ENCODE measurements around the gene CFAP107.

Gene CFAP107, protein sequence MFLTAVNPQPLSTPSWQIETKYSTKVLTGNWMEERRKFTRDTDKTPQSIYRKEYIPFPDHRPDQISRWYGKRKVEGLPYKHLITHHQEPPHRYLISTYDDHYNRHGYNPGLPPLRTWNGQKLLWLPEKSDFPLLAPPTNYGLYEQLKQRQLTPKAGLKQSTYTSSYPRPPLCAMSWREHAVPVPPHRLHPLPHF
- total RNA-seq = 0 reads per million in 3 donors

DNA sequence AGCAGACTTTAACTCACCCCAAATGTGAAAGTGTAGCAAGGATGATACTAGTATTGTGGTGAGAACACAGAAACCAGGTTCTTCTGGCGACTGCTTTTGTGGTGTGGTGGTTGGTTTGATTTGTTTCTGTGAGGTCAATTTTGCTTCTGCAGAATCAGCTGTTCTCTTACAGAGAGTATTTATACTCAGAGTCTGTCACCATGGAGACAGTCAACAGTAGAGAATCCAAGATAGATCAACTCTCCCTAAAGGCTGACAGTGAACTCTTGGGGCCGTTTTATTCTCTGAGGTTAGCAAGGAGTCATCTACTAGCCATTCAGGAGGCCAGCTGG is at the start of gene CFAP107:
Gene CFAP107, plus strand, starts transcription at position 209 of the 332 bp plus-strand sequence. CDS start 231 bp downstream, outside the sequence.
- no peaks in the 10 kb centered on the region for H3K4me1 ChIP-seq (ENCODE audit: control insufficient read depth, insufficient read depth, low read length, poor library complexity, severe bottlenecking)
- H3K36me3 ChIP-seq (ENCODE audit: control insufficient read depth, insufficient read depth, low read length) = no peaks in the 10 kb centered on the region
- H3K9me3 ChIP-seq (ENCODE audit: control insufficient read depth, low read length) = peaks cover 12% of the 10 kb centered on the region
- H3K27ac ChIP-seq (ENCODE audit: insufficient read depth, low read length, poor library complexity, severe bottlenecking) = no peak within 1 kb of the TSS
- H3K27me3 ChIP-seq (replicated peaks; ENCODE audit: control insufficient read depth, insufficient read depth, low read length, poor library complexity, severe bottlenecking) = no peaks in the 10 kb centered on the region
- H3K4me3 ChIP-seq (ENCODE audit: insufficient read depth, low read depth, low read length, poor library complexity, severe bottlenecking) = no peak within 1 kb of the TSS
- no peak for DNase-seq

DNA sequence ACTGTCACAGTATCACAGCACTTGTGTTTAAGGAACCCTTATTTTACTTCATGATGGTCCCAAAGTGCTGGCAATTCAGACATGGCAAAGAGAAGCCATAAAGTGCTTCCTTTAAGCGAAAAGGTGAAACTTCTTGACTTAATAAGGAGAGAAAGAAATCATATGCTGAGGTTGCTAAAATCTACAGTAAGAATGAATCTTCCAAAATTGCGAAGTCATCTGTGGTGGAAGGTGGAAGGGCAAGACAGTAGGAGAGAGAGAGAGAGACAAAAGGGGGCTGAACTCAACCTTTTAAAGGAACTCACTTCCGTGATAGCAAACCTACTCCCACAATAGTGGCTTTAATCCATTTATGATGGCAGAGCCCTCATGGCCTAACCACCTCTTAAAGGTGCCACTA is 49.3 kb upstream of the CFAP107 start:
- Histone ChIP-seq H3K27me3 (replicated peaks; ENCODE audit: control insufficient read depth, insufficient read depth, low read length, poor library complexity, severe bottlenecking) (no peaks in the 10 kb centered on the region), H3K4me3 (ENCODE audit: insufficient read depth, low read depth, low read length, poor library complexity, severe bottlenecking) (no peak overlapping the region), H3K36me3 (ENCODE audit: control insufficient read depth, insufficient read depth, low read length) (no peaks in the 10 kb centered on the region), H3K27ac (ENCODE audit: insufficient read depth, low read length, poor library complexity, severe bottlenecking) (no peak overlapping the region), H3K9me3 (ENCODE audit: control insufficient read depth, low read length) (no peaks in the 10 kb centered on the region), H3K4me1 (ENCODE audit: control insufficient read depth, insufficient read depth, low read length, poor library complexity, severe bottlenecking) (no peaks in the 10 kb centered on the region)
- DNase-seq = no peak

DNA sequence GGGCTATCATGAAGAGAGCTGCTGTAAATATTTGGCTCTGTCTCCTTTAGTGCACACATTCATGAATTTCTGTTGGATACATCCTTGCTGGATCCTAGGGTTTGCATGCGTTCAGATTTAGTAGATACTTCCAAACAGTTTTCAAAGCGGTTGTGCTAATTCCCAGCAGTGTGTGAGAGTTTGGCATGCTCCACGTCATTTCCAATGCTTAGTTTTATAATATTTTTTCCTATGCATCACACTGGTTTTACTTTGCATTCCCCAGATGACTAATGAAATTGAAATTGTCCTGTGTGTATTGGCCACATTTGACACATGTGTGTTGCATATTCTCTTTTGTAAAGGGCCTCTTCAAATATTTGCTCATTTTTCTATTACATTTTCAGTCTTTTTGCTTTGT is 48.6 kb upstream of the CFAP107 start:
- no peak overlapping the region for H3K27ac ChIP-seq (ENCODE audit: insufficient read depth, low read length, poor library complexity, severe bottlenecking)
- H3K36me3 ChIP-seq (ENCODE audit: control insufficient read depth, insufficient read depth, low read length) = no peaks in the 10 kb centered on the region
- no peaks in the 10 kb centered on the region for H3K9me3 ChIP-seq (ENCODE audit: control insufficient read depth, low read length)
- H3K4me3 ChIP-seq (ENCODE audit: insufficient read depth, low read depth, low read length, poor library complexity, severe bottlenecking) = no peak overlapping the region
- no peaks in the 10 kb centered on the region for H3K4me1 ChIP-seq (ENCODE audit: control insufficient read depth, insufficient read depth, low read length, poor library complexity, severe bottlenecking)
- H3K27me3 ChIP-seq (replicated peaks; ENCODE audit: control insufficient read depth, insufficient read depth, low read length, poor library complexity, severe bottlenecking) = no peaks in the 10 kb centered on the region
- DNase-seq = no peak

DNA sequence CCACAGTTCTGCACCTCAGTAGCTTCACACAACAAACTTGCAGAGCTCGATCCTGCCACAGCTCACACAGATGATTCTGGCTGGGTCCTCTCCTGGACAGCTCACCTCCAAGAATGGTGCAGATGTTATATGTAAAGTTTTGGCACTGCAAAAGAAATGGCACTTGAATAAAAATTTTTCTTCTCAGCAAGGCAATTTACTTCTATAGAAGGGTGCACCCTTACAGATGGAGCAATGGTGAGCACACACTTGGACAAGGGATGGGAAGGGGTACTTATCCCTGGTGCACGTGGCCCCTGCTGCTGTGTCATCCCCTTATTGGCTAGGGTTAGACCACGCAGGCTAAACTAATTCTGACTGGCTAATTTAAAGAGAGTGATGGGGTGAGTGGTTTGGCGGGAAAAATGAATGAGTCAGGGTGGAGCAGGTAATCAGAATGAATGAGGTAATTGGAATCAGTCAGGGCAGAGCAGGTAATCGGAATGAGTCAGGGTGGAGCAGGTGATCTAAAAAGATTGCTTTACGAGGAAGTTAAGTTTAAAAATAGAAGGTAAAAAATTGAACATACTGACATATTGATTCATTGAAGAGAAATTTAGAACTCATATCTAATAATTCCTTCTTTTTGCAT is 42.1 kb upstream of the CFAP107 start:
- no peak overlapping the region for H3K4me3 ChIP-seq (ENCODE audit: insufficient read depth, low read depth, low read length, poor library complexity, severe bottlenecking)
- peaks cover 5% of the 10 kb centered on the region for H3K9me3 ChIP-seq (ENCODE audit: control insufficient read depth, low read length)
- no peak for DNase-seq
- no peaks in the 10 kb centered on the region for H3K27me3 ChIP-seq (replicated peaks; ENCODE audit: control insufficient read depth, insufficient read depth, low read length, poor library complexity, severe bottlenecking)
- no peaks in the 10 kb centered on the region for H3K4me1 ChIP-seq (ENCODE audit: control insufficient read depth, insufficient read depth, low read length, poor library complexity, severe bottlenecking)
- H3K36me3 ChIP-seq (ENCODE audit: control insufficient read depth, insufficient read depth, low read length) = no peaks in the 10 kb centered on the region
- no peak overlapping the region for H3K27ac ChIP-seq (ENCODE audit: insufficient read depth, low read length, poor library complexity, severe bottlenecking)

DNA sequence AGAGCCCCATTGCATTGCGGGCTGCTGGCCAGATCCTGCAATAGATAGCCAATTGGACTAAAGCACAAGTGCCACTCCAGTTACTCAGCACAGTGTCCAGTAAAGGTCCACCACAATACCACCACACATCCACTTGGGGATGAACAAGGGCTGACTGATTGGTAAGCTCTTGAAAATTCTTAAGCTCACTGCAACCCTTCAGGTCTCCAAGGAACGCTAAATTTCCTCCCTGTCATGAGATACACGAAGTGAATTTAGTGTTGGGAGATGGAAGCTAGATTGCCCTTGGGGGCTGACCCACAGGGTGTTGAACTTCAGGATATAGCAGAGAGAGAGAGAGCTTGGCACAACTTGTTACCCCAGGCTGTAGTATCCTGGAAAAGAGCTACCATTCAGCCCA is 39.9 kb upstream of the CFAP107 start:
- no peak overlapping the region for H3K4me3 ChIP-seq (ENCODE audit: insufficient read depth, low read depth, low read length, poor library complexity, severe bottlenecking)
- peaks cover 5% of the 10 kb centered on the region for H3K9me3 ChIP-seq (ENCODE audit: control insufficient read depth, low read length)
- no peaks in the 10 kb centered on the region for H3K4me1 ChIP-seq (ENCODE audit: control insufficient read depth, insufficient read depth, low read length, poor library complexity, severe bottlenecking)
- no peak for DNase-seq
- no peaks in the 10 kb centered on the region for H3K36me3 ChIP-seq (ENCODE audit: control insufficient read depth, insufficient read depth, low read length)
- H3K27ac ChIP-seq (ENCODE audit: insufficient read depth, low read length, poor library complexity, severe bottlenecking) = no peak overlapping the region
- no peaks in the 10 kb centered on the region for H3K27me3 ChIP-seq (replicated peaks; ENCODE audit: control insufficient read depth, insufficient read depth, low read length, poor library complexity, severe bottlenecking)

DNA sequence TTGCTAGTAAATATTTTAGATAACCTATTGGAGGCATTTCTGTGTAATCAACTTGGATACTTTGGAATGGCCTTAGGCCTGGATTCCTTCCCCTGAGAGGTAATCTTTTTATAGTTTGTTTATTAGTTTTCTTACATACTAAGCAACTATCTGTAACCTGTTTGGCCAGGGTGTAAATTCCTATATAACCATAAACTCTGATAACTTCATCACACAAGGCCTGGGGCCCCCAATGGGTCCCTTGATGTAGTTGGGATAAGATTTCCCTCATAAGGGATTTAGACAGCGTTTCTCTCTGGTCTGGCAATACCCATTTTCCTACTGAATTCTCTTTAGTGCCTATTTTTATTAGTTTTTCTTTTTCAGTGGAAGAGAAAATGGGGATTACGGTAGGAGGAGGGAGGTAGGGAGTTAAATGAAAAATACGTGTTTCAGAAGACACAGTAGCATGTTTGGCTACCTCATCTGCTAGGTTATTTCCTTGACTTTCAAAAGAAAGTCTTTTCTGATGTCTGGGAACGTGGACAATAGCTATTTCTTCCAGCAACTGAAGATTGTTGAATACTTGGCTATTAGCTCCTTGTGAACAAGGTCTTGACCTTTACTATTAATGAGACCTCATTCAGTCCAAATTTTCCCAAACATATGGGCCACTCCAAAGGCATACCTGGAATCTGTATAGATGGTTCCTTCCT is 37.5 kb upstream of the CFAP107 start:
- H3K36me3 ChIP-seq (ENCODE audit: control insufficient read depth, insufficient read depth, low read length) = no peaks in the 10 kb centered on the region
- no peak for DNase-seq

DNA sequence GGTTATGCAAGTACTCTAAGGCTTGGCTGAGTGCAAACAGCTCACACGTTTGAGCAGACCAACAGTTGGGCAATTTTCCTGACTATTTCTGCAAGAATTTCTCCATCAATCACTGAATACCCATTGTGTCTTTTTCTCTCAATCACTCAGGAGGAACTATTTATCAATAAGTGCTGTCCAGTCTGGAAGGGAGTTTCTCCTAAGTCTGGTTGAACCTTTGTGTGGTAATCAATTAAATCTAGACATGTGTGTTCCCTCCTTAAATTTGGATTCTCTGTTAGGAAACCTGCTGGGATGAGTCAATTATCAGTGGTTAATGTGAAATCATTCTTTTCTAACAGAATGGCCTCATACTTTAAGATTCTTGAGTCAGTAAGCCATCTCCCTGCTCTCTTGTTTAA is 36.9 kb upstream of the CFAP107 start:
- H3K27ac ChIP-seq (ENCODE audit: insufficient read depth, low read length, poor library complexity, severe bottlenecking) = no peak overlapping the region
- H3K27me3 ChIP-seq (replicated peaks; ENCODE audit: control insufficient read depth, insufficient read depth, low read length, poor library complexity, severe bottlenecking) = peaks cover 4% of the 10 kb centered on the region
- no peaks in the 10 kb centered on the region for H3K9me3 ChIP-seq (ENCODE audit: control insufficient read depth, low read length)
- no peak for DNase-seq
- H3K4me1 ChIP-seq (ENCODE audit: control insufficient read depth, insufficient read depth, low read length, poor library complexity, severe bottlenecking) = no peaks in the 10 kb centered on the region
- no peaks in the 10 kb centered on the region for H3K36me3 ChIP-seq (ENCODE audit: control insufficient read depth, insufficient read depth, low read length)
- H3K4me3 ChIP-seq (ENCODE audit: insufficient read depth, low read depth, low read length, poor library complexity, severe bottlenecking) = no peak overlapping the region

More for the DNA sequence above, 37.5 kb upstream of the CFAP107 start:
- no peak overlapping the region for H3K4me3 ChIP-seq (ENCODE audit: insufficient read depth, low read depth, low read length, poor library complexity, severe bottlenecking)
- H3K27me3 ChIP-seq (replicated peaks; ENCODE audit: control insufficient read depth, insufficient read depth, low read length, poor library complexity, severe bottlenecking) = peaks cover 4% of the 10 kb centered on the region
- no peak overlapping the region for H3K27ac ChIP-seq (ENCODE audit: insufficient read depth, low read length, poor library complexity, severe bottlenecking)
- H3K4me1 ChIP-seq (ENCODE audit: control insufficient read depth, insufficient read depth, low read length, poor library complexity, severe bottlenecking) = no peaks in the 10 kb centered on the region
- peaks cover 3% of the 10 kb centered on the region for H3K9me3 ChIP-seq (ENCODE audit: control insufficient read depth, low read length)

DNA sequence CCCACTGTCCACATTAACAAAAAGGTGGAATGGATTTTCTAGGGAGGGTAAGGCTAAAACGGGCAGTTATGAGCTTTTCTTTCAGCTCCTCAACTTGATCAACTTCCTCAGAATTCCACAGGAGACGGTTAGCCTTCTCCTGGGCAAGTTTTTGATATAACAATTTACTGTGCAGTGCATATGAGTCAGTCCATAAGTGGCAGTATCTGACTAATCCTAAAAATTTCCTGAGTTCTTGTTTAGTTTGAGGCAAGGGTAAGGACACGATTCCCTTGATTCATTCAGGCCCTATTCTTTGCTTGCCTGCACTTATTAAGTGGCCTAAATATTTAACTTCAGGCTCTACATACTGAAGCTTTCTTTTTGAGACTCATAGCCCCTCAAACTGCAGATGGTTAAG is 36.3 kb upstream of the CFAP107 start:
- no peaks in the 10 kb centered on the region for H3K4me1 ChIP-seq (ENCODE audit: control insufficient read depth, insufficient read depth, low read length, poor library complexity, severe bottlenecking)
- H3K4me3 ChIP-seq (ENCODE audit: insufficient read depth, low read depth, low read length, poor library complexity, severe bottlenecking) = no peak overlapping the region
- no peaks in the 10 kb centered on the region for H3K36me3 ChIP-seq (ENCODE audit: control insufficient read depth, insufficient read depth, low read length)
- peaks cover 4% of the 10 kb centered on the region for H3K27me3 ChIP-seq (replicated peaks; ENCODE audit: control insufficient read depth, insufficient read depth, low read length, poor library complexity, severe bottlenecking)
- DNase-seq = no peak
- H3K27ac ChIP-seq (ENCODE audit: insufficient read depth, low read length, poor library complexity, severe bottlenecking) = no peak overlapping the region
- H3K9me3 ChIP-seq (ENCODE audit: control insufficient read depth, low read length) = no peaks in the 10 kb centered on the region

DNA sequence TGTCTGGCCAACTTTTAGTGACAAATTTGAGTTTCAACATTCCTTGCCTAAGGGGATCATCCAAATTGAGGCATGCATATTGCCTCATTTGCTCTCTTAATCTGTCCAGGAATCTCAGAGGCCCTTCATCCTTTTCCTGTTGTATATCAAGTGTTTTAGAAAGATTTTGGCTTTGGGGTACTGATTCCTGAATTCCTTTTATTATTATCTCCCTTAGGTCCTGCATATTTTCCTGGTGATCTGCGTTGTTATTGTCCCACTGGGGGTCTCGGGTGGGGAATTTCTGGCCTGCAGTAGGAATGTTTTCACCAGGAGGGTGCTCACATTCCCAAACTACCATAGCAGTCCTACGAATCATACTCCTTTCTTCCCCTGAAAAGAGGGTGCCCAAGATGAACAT is 34.5 kb upstream of the CFAP107 start:
- Histone ChIP-seq H3K4me1 (ENCODE audit: control insufficient read depth, insufficient read depth, low read length, poor library complexity, severe bottlenecking) (no peaks in the 10 kb centered on the region), H3K4me3 (ENCODE audit: insufficient read depth, low read depth, low read length, poor library complexity, severe bottlenecking) (no peak overlapping the region), H3K36me3 (ENCODE audit: control insufficient read depth, insufficient read depth, low read length) (no peaks in the 10 kb centered on the region), H3K9me3 (ENCODE audit: control insufficient read depth, low read length) (no peaks in the 10 kb centered on the region), H3K27ac (ENCODE audit: insufficient read depth, low read length, poor library complexity, severe bottlenecking) (no peak overlapping the region), H3K27me3 (replicated peaks; ENCODE audit: control insufficient read depth, insufficient read depth, low read length, poor library complexity, severe bottlenecking) (peaks cover 4% of the 10 kb centered on the region)
- no peak for DNase-seq

DNA sequence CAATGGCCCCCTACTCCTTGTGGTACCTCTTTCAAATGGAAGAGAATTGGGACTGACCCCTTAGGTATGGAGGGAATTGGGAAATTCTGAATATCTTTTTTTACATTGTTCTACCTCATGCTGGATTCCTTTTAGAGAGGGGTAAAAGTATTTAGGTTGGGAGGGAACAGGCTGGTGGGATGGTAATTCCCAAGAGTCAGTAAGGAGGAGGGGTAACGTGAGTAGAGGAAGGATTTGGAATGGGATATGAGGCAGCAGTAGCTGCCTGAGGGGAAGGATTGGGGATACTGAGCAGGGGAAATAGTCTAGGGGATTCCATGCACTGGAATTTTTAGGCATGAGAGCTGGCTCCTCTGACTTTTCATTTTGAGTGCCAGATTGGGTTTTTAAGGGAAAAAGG is 33.9 kb upstream of the CFAP107 start:
- DNase-seq = no peak
- H3K36me3 ChIP-seq (ENCODE audit: control insufficient read depth, insufficient read depth, low read length) = no peaks in the 10 kb centered on the region
- H3K27me3 ChIP-seq (replicated peaks; ENCODE audit: control insufficient read depth, insufficient read depth, low read length, poor library complexity, severe bottlenecking) = peaks cover 4% of the 10 kb centered on the region
- H3K4me3 ChIP-seq (ENCODE audit: insufficient read depth, low read depth, low read length, poor library complexity, severe bottlenecking) = no peak overlapping the region
- no peaks in the 10 kb centered on the region for H3K4me1 ChIP-seq (ENCODE audit: control insufficient read depth, insufficient read depth, low read length, poor library complexity, severe bottlenecking)
- H3K9me3 ChIP-seq (ENCODE audit: control insufficient read depth, low read length) = no peaks in the 10 kb centered on the region
- no peak overlapping the region for H3K27ac ChIP-seq (ENCODE audit: insufficient read depth, low read length, poor library complexity, severe bottlenecking)

Measured in effector memory CD4-positive, alpha-beta T cell (primary cell).